Measurements from ENCODE around the gene ABCA9. TPM values are rescaled to one million over a fixed set of nuclear protein-coding genes. Genes with fewer than 3 reads are reported as not detected.

Gene ABCA9
- total and polyA plus RNA-seq, 9 of the 15 experiments (the other 6 are each of a cell fraction or from before 2014, with no cell fraction given): 0.04 TPM; not detected in 8

DNA sequence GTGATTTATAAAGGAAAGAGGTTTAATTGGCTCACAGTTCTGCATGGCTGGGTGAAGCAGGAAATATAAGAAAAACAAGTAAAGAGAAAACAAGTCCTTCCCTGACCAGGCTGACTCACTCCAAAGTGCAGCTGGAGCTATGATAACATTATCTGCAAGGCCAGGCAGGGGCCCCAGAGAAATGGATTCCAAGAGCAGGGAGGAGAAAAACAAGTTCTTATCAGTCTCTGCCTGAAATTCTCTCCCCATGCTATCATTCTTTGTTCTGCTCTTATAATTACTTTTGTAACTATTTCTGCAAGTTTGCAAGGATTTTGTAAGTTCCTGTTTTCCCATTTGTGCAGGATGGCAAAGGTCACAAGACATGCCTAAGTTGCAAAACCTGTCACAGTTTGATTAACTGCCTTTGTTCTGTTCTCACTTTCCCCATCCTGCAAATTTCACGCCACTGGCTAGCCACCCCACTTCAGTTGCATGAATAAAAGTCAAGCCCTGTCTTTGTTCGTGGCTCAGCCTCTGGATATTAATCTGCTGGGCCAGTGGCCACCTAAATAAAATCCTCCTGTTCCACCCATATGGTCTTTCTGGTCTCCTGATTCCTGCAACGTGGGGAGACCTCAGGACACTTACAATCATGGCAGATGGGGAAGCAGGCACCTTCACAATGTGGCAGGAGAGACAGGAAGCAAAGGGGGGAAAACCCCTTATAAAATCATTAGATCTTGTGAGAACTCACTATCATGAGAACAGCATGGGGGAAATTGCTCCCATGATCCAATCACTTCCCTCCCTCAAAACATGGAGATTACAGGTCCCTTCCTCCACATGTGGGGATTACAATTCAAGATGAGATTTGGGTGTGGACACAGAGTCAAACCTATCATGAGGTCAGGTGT is 13.1 kb downstream of the ABCA9 start (continued):
- TF ChIP-seq, protein P1, sequence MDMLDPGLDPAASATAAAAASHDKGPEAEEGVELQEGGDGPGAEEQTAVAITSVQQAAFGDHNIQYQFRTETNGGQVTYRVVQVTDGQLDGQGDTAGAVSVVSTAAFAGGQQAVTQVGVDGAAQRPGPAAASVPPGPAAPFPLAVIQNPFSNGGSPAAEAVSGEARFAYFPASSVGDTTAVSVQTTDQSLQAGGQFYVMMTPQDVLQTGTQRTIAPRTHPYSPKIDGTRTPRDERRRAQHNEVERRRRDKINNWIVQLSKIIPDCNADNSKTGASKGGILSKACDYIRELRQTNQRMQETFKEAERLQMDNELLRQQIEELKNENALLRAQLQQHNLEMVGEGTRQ (CRISPR knock-in tag; IDR thresholded peaks at IDR 0.05): no peak
- TF ChIP-seq ZKSCAN8 (CRISPR knock-in tag; IDR thresholded peaks at IDR 0.05): peak; percentile 80
- TF ChIP-seq, protein P2, sequence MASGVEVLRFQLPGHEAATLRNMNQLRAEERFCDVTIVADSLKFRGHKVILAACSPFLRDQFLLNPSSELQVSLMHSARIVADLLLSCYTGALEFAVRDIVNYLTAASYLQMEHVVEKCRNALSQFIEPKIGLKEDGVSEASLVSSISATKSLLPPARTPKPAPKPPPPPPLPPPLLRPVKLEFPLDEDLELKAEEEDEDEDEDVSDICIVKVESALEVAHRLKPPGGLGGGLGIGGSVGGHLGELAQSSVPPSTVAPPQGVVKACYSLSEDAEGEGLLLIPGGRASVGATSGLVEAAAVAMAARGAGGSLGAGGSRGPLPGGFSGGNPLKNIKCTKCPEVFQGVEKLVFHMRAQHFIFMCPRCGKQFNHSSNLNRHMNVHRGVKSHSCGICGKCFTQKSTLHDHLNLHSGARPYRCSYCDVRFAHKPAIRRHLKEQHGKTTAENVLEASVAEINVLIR (CRISPR knock-in tag; IDR thresholded peaks at IDR 0.05): 0 out of 2 replicates have a peak, but pooled peaks have one; percentile 14
- TF ChIP-seq, protein P3, sequence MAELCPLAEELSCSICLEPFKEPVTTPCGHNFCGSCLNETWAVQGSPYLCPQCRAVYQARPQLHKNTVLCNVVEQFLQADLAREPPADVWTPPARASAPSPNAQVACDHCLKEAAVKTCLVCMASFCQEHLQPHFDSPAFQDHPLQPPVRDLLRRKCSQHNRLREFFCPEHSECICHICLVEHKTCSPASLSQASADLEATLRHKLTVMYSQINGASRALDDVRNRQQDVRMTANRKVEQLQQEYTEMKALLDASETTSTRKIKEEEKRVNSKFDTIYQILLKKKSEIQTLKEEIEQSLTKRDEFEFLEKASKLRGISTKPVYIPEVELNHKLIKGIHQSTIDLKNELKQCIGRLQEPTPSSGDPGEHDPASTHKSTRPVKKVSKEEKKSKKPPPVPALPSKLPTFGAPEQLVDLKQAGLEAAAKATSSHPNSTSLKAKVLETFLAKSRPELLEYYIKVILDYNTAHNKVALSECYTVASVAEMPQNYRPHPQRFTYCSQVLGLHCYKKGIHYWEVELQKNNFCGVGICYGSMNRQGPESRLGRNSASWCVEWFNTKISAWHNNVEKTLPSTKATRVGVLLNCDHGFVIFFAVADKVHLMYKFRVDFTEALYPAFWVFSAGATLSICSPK (IDR thresholded peaks at IDR 0.05; ENCODE audit: borderline replicate concordance): peak; percentile 72; the same call in 1 of the 2 replicates
- 0 out of 2 replicates have a peak, but pooled peaks have one; percentile 8 for TF ChIP-seq ILK (tag; IDR thresholded peaks at IDR 0.05; ENCODE audit: borderline replicate concordance, low read depth)
- peak; percentile 44; the same call in 1 of the 2 replicates for TF ChIP-seq ESRRA (IDR thresholded peaks at IDR 0.05; ENCODE audit: borderline replicate concordance, low read depth)
- TF ChIP-seq, protein P4, sequence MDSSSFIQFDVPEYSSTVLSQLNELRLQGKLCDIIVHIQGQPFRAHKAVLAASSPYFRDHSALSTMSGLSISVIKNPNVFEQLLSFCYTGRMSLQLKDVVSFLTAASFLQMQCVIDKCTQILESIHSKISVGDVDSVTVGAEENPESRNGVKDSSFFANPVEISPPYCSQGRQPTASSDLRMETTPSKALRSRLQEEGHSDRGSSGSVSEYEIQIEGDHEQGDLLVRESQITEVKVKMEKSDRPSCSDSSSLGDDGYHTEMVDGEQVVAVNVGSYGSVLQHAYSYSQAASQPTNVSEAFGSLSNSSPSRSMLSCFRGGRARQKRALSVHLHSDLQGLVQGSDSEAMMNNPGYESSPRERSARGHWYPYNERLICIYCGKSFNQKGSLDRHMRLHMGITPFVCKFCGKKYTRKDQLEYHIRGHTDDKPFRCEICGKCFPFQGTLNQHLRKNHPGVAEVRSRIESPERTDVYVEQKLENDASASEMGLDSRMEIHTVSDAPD (CRISPR knock-in tag; IDR thresholded peaks at IDR 0.05): no peak
- TF ChIP-seq RBM17 (IDR thresholded peaks at IDR 0.05; ENCODE audit: borderline replicate concordance, low read depth, low read length): no peak
- peak; percentile 93 for TF ChIP-seq NFIC (IDR thresholded peaks at IDR 0.05)
- peak; percentile 88 for TF ChIP-seq HMBOX1 (IDR thresholded peaks at IDR 0.05)
- no peak for TF ChIP-seq CAMTA2 (CRISPR knock-in tag; conservative IDR thresholded peaks at IDR 0.05)
- TF ChIP-seq NUFIP1 (IDR thresholded peaks at IDR 0.05; ENCODE audit: partially characterized antibody): no peak
- TF ChIP-seq, protein P5, sequence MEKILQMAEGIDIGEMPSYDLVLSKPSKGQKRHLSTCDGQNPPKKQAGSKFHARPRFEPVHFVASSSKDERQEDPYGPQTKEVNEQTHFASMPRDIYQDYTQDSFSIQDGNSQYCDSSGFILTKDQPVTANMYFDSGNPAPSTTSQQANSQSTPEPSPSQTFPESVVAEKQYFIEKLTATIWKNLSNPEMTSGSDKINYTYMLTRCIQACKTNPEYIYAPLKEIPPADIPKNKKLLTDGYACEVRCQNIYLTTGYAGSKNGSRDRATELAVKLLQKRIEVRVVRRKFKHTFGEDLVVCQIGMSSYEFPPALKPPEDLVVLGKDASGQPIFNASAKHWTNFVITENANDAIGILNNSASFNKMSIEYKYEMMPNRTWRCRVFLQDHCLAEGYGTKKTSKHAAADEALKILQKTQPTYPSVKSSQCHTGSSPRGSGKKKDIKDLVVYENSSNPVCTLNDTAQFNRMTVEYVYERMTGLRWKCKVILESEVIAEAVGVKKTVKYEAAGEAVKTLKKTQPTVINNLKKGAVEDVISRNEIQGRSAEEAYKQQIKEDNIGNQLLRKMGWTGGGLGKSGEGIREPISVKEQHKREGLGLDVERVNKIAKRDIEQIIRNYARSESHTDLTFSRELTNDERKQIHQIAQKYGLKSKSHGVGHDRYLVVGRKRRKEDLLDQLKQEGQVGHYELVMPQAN (IDR thresholded peaks at IDR 0.05; ENCODE audit: borderline replicate concordance): peak; percentile 16; the same call in 1 of the 2 replicates
- TF ChIP-seq HLTF (IDR thresholded peaks at IDR 0.05): 0 out of 2 replicates have a peak, but pooled peaks have one; percentile 35
- no peak for TF ChIP-seq NR1H2 (CRISPR knock-in tag; IDR thresholded peaks at IDR 0.05)
- peak in 1 of 2 experiments; percentile 49; a peak in 1 of 4 replicates for TF ChIP-seq SRF (CRISPR knock-in tag; IDR thresholded peaks at IDR 0.05)
